ENCODE data around the gene CLEC2D.

The CLEC2D gene

DNA sequence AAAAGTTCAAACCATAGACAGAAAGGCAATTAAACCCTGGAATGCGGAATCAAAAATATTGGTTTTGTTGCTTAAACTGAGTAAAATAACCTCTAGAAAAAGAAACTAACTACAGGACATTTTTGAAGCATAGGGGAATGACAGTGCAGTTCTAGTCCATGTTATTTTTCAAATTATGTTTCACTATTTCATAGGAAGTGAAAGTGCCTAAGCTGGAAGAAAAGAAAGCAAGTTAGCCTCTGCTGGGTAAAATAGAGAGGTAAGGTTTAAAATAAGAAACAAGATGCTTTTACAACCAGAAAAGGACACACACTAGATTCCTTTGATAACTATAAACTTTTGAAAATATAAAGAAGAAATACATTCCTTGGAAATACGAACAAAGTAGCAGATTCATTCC, 62.3 kb downstream of the CLEC2D start:
- Histone ChIP-seq H2BK120ac (ENCODE audit: low read depth, low read length) (no peak overlapping the region), H3K18ac (ENCODE audit: low read depth in 1 of 2, low read length in 2 of 2) (no peak overlapping the region), H2BK12ac (ENCODE audit: low read length in 2 of 2) (no peak overlapping the region), H4K91ac (ENCODE audit: low read length) (no peak overlapping the region), H4K8ac (ENCODE audit: low read length) (no peak overlapping the region), H2BK15ac (ENCODE audit: low read depth, poor library complexity, severe bottlenecking) (no peak overlapping the region), H3K4me3 (ENCODE audit: insufficient read depth in 1 of 2, low read depth in 1 of 2, low read length in 2 of 2) (no peak overlapping the region), H3K4ac (ENCODE audit: low read depth in 1 of 2, low read length in 2 of 2) (no peak overlapping the region), H3K27me3 (ENCODE audit: control insufficient read depth in 1 of 2, insufficient read depth in 1 of 2, low read length in 2 of 2) (no peaks in the 10 kb centered on the region), H3K27ac (ENCODE audit: low read length, poor library complexity, severe bottlenecking) (no peak overlapping the region), H3K4me2 (ENCODE audit: low read length, poor library complexity, severe bottlenecking) (no peak overlapping the region), H2AFZ (ENCODE audit: low read depth, low read length) (no peak overlapping the region), H3K4me1 (ENCODE audit: control insufficient read depth, insufficient read depth, low read depth, low read length) (no peaks in the 10 kb centered on the region), H2AK5ac (ENCODE audit: low read length, severe bottlenecking) (no peak overlapping the region), H3K9ac (ENCODE audit: low read length) (no peak overlapping the region), H3K36me3 (ENCODE audit: control insufficient read depth in 1 of 2, insufficient read depth in 2 of 2, low read depth in 1 of 2, low read length in 2 of 2) (no peaks in the 10 kb centered on the region), H3K23ac (ENCODE audit: low read length in 2 of 2) (no peak overlapping the region), H3K9me3 (ENCODE audit: control insufficient read depth, low read length) (no peaks in the 10 kb centered on the region), H3K14ac (ENCODE audit: low read length in 2 of 2) (no peak overlapping the region), H3K79me1 (replicated peaks; ENCODE audit: low read length, poor library complexity, severe bottlenecking) (no peaks in the 10 kb centered on the region), H2BK5ac (ENCODE audit: low read depth, low read length, poor library complexity, severe bottlenecking) (no peak overlapping the region)
- no peak for DNase-seq
- no CpG with 5 or more reads among the region's 2 CpGs for WGBS

DNA sequence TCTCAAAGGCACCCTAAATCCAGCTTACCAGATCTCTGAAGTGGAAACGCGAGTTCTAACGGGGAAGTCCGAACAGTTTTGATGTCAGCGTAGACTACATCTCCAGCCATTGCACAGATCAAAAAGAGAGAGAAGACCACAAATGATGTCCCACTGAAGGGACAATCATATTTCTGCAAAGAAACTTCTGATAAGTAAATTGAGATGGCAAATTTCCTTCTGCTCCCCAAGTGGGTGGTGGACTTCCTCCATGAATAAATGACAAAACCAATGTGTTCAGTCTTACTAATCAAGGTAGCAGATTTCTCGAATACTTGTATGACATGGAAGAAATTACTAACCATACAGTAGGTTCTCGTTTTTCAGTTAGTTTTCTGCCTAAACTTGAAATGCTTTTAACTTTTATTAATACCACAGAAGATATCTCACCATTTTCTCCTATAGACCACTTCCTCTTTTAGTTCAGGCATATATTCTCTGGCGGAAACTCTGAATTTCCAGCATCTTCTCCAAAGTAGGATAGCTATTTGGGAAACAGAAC, 63.5 kb downstream of the CLEC2D start, which contains the start of gene CLECL1:
CLECL1 (minus strand) TSS at position 177 of the 541 bp plus-strand sequence.
- no peak within 1 kb of the TSS for H3K4ac ChIP-seq (ENCODE audit: low read depth in 1 of 2, low read length in 2 of 2)
- 93% methylated on average over 6 of the region's 8 CpGs for WGBS
- no peak within 1 kb of the TSS for H3K27ac ChIP-seq (ENCODE audit: low read length, poor library complexity, severe bottlenecking)

DNA sequence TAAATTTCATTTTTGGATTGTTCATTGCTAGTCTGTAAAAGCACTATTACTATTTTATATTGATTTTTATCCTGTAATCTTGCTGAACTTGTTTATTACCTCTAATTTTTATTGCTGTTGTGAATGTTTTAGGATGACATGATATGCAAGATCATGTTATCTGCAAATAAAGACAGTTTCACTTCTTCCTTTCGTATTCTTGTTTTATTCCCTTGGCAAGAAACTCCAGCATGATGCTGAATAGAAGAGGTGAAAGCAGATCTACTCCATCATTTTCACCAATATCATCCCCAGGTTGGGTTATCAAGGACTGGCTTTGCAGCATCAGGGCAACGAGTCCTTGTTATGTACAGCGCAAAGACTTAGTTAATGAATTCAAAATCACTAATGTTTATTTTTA, 66.1 kb downstream of the CLEC2D start:
- no peak overlapping the region for H3K18ac ChIP-seq (ENCODE audit: low read depth in 1 of 2, low read length in 2 of 2)
- H3K9ac ChIP-seq (ENCODE audit: low read length), result no peak overlapping the region
- no peak overlapping the region for H3K4me2 ChIP-seq (ENCODE audit: low read length, poor library complexity, severe bottlenecking)
- H4K91ac ChIP-seq (ENCODE audit: low read length), result no peak overlapping the region
- no peaks in the 10 kb centered on the region for H3K79me1 ChIP-seq (replicated peaks; ENCODE audit: low read length, poor library complexity, severe bottlenecking)
- DNase-seq, result no peak
- H2AK5ac ChIP-seq (ENCODE audit: low read length, severe bottlenecking), result no peak overlapping the region
- H3K4me3 ChIP-seq (ENCODE audit: insufficient read depth in 1 of 2, low read depth in 1 of 2, low read length in 2 of 2), result no peak overlapping the region
- no peak overlapping the region for H4K8ac ChIP-seq (ENCODE audit: low read length)
- H3K9me3 ChIP-seq (ENCODE audit: control insufficient read depth, low read length), result no peaks in the 10 kb centered on the region
- H2BK15ac ChIP-seq (ENCODE audit: low read depth, poor library complexity, severe bottlenecking), result no peak overlapping the region
- WGBS, result 95% methylated on average over 1 of the region's 3 CpGs
- H3K27ac ChIP-seq (ENCODE audit: low read length, poor library complexity, severe bottlenecking), result no peak overlapping the region
- no peaks in the 10 kb centered on the region for H3K27me3 ChIP-seq (ENCODE audit: control insufficient read depth in 1 of 2, insufficient read depth in 1 of 2, low read length in 2 of 2)
- H2AFZ ChIP-seq (ENCODE audit: low read depth, low read length), result no peak overlapping the region
- peaks cover 2% of the 10 kb centered on the region for H3K4me1 ChIP-seq (ENCODE audit: control insufficient read depth, insufficient read depth, low read depth, low read length)
- no peak overlapping the region for H3K4ac ChIP-seq (ENCODE audit: low read depth in 1 of 2, low read length in 2 of 2)
- H3K14ac ChIP-seq (ENCODE audit: low read length in 2 of 2), result no peak overlapping the region
- no peak overlapping the region for H2BK5ac ChIP-seq (ENCODE audit: low read depth, low read length, poor library complexity, severe bottlenecking)
- H3K36me3 ChIP-seq (ENCODE audit: control insufficient read depth in 1 of 2, insufficient read depth in 2 of 2, low read depth in 1 of 2, low read length in 2 of 2), result no peaks in the 10 kb centered on the region
- H3K23ac ChIP-seq (ENCODE audit: low read length in 2 of 2), result no peak overlapping the region
- H2BK12ac ChIP-seq (ENCODE audit: low read length in 2 of 2), result no peak overlapping the region
- H2BK120ac ChIP-seq (ENCODE audit: low read depth, low read length), result no peak overlapping the region

More for the DNA sequence above, 63.5 kb downstream of the CLEC2D start, which contains the start of gene CLECL1:
- Histone ChIP-seq H3K4me3 (ENCODE audit: insufficient read depth in 1 of 2, low read depth in 1 of 2, low read length in 2 of 2) (no peak within 1 kb of the TSS), H3K9ac (ENCODE audit: low read length) (no peak within 1 kb of the TSS), H3K9me3 (ENCODE audit: control insufficient read depth, low read length) (no peaks in the 10 kb centered on the region), H3K4me2 (ENCODE audit: low read length, poor library complexity, severe bottlenecking) (no peak within 1 kb of the TSS), H2AK5ac (ENCODE audit: low read length, severe bottlenecking) (no peak within 1 kb of the TSS), H3K79me1 (replicated peaks; ENCODE audit: low read length, poor library complexity, severe bottlenecking) (no peaks in the 10 kb centered on the region), H3K23ac (ENCODE audit: low read length in 2 of 2) (no peak within 1 kb of the TSS), H3K14ac (ENCODE audit: low read length in 2 of 2) (no peak within 1 kb of the TSS), H3K36me3 (ENCODE audit: control insufficient read depth in 1 of 2, insufficient read depth in 2 of 2, low read depth in 1 of 2, low read length in 2 of 2) (no peaks in the 10 kb centered on the region), H4K8ac (ENCODE audit: low read length) (no peak within 1 kb of the TSS), H2BK120ac (ENCODE audit: low read depth, low read length) (no peak within 1 kb of the TSS), H4K91ac (ENCODE audit: low read length) (no peak within 1 kb of the TSS), H2BK12ac (ENCODE audit: low read length in 2 of 2) (no peak within 1 kb of the TSS), H2AFZ (ENCODE audit: low read depth, low read length) (no peak within 1 kb of the TSS), H2BK5ac (ENCODE audit: low read depth, low read length, poor library complexity, severe bottlenecking) (no peak within 1 kb of the TSS), H3K27me3 (ENCODE audit: control insufficient read depth in 1 of 2, insufficient read depth in 1 of 2, low read length in 2 of 2) (no peaks in the 10 kb centered on the region), H3K4me1 (ENCODE audit: control insufficient read depth, insufficient read depth, low read depth, low read length) (no peaks in the 10 kb centered on the region), H2BK15ac (ENCODE audit: low read depth, poor library complexity, severe bottlenecking) (no peak within 1 kb of the TSS), H3K18ac (ENCODE audit: low read depth in 1 of 2, low read length in 2 of 2) (no peak within 1 kb of the TSS)
- no peak for DNase-seq

DNA sequence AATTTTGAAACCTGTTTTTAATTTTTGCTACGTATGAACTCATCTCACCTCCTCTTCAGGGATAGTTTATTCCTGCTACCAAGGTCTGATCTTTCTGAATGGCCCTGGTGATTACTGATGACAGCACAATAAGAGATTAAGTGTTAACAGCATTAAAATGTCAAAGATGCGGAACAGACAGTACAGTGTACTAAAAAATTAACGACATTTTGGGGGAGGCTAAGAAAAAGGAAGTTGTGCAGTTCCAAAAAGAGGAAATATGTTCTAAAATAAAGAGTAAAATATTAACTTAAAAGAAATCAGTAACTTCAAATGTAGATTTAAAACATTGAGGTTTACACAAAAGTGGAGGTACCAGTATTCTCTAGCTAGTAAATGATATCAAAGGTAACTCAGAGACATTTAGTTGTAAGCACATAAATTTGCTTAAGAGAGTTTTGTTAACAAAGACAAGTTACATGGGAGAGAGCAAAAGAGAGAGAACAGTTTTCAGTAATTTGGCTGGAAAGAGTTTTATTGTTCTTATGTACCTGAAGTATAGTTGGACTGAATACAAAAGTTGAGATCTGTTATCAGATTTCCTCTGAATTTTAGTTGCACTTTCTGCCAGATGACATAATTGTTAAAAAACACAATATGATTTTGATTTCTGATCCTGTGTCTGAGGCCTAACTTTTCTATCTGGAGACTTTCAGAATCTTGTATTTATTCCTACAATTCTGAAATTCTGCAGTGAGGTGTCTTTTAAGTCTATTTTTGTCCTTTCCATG, 67.6 kb downstream of the CLEC2D start:
- no peak overlapping the region for H3K9ac ChIP-seq (ENCODE audit: low read length)
- H2AK5ac ChIP-seq (ENCODE audit: low read length, severe bottlenecking), result no peak overlapping the region
- no peak overlapping the region for H3K23ac ChIP-seq (ENCODE audit: low read length in 2 of 2)
- no peak overlapping the region for H3K4me3 ChIP-seq (ENCODE audit: insufficient read depth in 1 of 2, low read depth in 1 of 2, low read length in 2 of 2)
- no peaks in the 10 kb centered on the region for H3K36me3 ChIP-seq (ENCODE audit: control insufficient read depth in 1 of 2, insufficient read depth in 2 of 2, low read depth in 1 of 2, low read length in 2 of 2)
- H3K4ac ChIP-seq (ENCODE audit: low read depth in 1 of 2, low read length in 2 of 2), result no peak overlapping the region
- H3K14ac ChIP-seq (ENCODE audit: low read length in 2 of 2), result no peak overlapping the region
- H2BK15ac ChIP-seq (ENCODE audit: low read depth, poor library complexity, severe bottlenecking), result no peak overlapping the region
- H3K27me3 ChIP-seq (ENCODE audit: control insufficient read depth in 1 of 2, insufficient read depth in 1 of 2, low read length in 2 of 2), result no peaks in the 10 kb centered on the region
- no peak overlapping the region for H3K27ac ChIP-seq (ENCODE audit: low read length, poor library complexity, severe bottlenecking)
- no peak overlapping the region for H2BK12ac ChIP-seq (ENCODE audit: low read length in 2 of 2)
- peaks cover 2% of the 10 kb centered on the region for H3K4me1 ChIP-seq (ENCODE audit: control insufficient read depth, insufficient read depth, low read depth, low read length)
- no peak overlapping the region for H3K4me2 ChIP-seq (ENCODE audit: low read length, poor library complexity, severe bottlenecking)
- WGBS, result 81% methylated on average over 3 of the region's 3 CpGs
- no peaks in the 10 kb centered on the region for H3K79me1 ChIP-seq (replicated peaks; ENCODE audit: low read length, poor library complexity, severe bottlenecking)
- no peak overlapping the region for H2BK5ac ChIP-seq (ENCODE audit: low read depth, low read length, poor library complexity, severe bottlenecking)
- H4K8ac ChIP-seq (ENCODE audit: low read length), result no peak overlapping the region
- no peak for DNase-seq
- no peak overlapping the region for H2BK120ac ChIP-seq (ENCODE audit: low read depth, low read length)
- no peaks in the 10 kb centered on the region for H3K9me3 ChIP-seq (ENCODE audit: control insufficient read depth, low read length)
- no peak overlapping the region for H2AFZ ChIP-seq (ENCODE audit: low read depth, low read length)
- H4K91ac ChIP-seq (ENCODE audit: low read length), result no peak overlapping the region
- H3K18ac ChIP-seq (ENCODE audit: low read depth in 1 of 2, low read length in 2 of 2), result no peak overlapping the region

Data from mesenchymal stem cell (in vitro differentiated cells and primary cell).